ENCODE measurements around the gene CD248. TPM values are rescaled to one million over a fixed set of nuclear protein-coding genes. Genes with fewer than 3 reads are reported as not detected.

The CD248 gene
- total RNA-seq, 2 donors from 2014 or later: 22.9 to 32.4 TPM

DNA sequence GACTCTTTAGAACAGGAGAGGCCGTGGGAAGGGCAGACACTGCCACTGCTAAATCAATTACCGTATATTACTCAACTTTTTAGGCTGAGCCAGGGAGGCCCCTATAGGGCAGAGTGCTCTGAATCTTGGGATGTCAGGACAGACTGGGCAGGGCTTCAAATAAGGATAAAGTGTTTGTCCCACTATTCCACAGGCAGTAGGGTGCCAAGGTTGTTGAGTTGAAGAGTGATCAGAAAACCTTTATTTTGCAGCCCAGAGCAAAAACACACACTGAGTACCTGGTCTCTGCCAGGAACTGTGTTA, 32.2 kb upstream of the CD248 start:
- no peaks in the 10 kb centered on the region for H3K27me3 ChIP-seq (replicated peaks; ENCODE audit: insufficient read depth)
- H3K4me1 ChIP-seq (ENCODE audit: control insufficient read depth in 1 of 2, low read depth in 2 of 2): peaks cover 18 to 30% of the 10 kb centered on the region in 2 donors
- H3K4me3 ChIP-seq: no peak overlapping the region
- no peaks in the 10 kb centered on the region for H3K36me3 ChIP-seq
- ATAC-seq (ENCODE audit: insufficient number of reproducible peaks, low FRiP score, low read depth) (no peak), DNase-seq (ENCODE audit: low spot score) (no peak)
- H3K27ac ChIP-seq: no peak overlapping the region
- no peaks in the 10 kb centered on the region for H3K9me3 ChIP-seq
- TF ChIP-seq, protein P1, sequence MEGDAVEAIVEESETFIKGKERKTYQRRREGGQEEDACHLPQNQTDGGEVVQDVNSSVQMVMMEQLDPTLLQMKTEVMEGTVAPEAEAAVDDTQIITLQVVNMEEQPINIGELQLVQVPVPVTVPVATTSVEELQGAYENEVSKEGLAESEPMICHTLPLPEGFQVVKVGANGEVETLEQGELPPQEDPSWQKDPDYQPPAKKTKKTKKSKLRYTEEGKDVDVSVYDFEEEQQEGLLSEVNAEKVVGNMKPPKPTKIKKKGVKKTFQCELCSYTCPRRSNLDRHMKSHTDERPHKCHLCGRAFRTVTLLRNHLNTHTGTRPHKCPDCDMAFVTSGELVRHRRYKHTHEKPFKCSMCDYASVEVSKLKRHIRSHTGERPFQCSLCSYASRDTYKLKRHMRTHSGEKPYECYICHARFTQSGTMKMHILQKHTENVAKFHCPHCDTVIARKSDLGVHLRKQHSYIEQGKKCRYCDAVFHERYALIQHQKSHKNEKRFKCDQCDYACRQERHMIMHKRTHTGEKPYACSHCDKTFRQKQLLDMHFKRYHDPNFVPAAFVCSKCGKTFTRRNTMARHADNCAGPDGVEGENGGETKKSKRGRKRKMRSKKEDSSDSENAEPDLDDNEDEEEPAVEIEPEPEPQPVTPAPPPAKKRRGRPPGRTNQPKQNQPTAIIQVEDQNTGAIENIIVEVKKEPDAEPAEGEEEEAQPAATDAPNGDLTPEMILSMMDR (IDR thresholded peaks at IDR 0.05): no peak

DNA sequence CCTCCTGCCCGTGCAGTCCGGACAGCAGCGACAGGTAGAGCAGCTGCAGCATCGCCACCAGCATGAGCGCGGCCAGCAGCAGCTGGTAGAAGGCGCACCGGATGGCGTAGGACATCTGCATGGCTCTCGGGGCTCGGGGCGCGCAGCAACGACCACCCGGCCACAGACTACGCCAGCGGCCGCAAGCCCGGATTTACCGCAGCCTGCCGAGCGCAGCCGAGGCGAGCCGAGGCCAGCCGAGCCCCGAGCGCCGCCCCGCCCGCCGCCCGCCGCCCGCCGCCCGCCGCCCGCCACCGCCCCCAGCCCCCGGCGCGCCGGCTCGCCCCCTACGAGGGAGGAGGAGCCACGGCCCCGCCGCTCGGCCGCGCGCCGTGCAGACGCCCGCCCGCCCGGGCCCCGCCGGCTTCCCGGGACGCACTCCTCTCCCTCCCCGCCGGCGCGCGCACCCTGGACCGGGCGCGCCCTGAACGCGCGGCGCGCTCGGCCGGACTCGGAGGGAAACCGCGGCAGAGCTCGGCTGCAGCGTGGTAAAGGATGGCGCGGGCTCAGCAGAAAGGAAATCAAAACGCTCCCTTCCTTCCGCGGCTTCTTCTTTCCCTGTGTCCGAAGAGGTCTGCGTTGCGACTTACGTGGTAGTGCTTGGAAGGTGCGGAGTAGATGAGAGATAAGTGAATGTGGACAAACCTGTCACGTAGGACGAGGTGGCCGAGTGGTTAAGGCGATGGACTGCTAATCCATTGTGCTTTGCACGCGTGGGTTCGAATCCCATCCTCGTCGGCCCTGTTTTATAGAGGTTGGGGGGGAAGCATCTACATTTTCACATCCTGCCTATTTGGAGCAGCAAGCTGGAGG, 30.8 kb upstream of the CD248 start, which contains the start of gene B4GAT1:
TSS of gene B4GAT1 (minus strand) at position 205 of the 852 bp plus-strand sequence. CDS start at position 121, 84 bp downstream.
- ATAC-seq (ENCODE audit: insufficient number of reproducible peaks, low FRiP score, low read depth) (peak; percentile 72), DNase-seq (ENCODE audit: low spot score) (peak; percentile 64)
- peaks cover 25 to 41% of the 10 kb centered on the region in 2 donors for H3K4me1 ChIP-seq (ENCODE audit: control insufficient read depth in 1 of 2, low read depth in 2 of 2)
- peak within 1 kb of the TSS; percentile 84 to 87 for H3K27ac ChIP-seq
- no peaks in the 10 kb centered on the region for H3K36me3 ChIP-seq
- TF ChIP-seq, protein P1 (IDR thresholded peaks at IDR 0.05): no peak
- no peaks in the 10 kb centered on the region for H3K27me3 ChIP-seq (replicated peaks; ENCODE audit: insufficient read depth)
- H3K4me3 ChIP-seq: peak within 1 kb of the TSS; percentile 94
- no peaks in the 10 kb centered on the region for H3K9me3 ChIP-seq

DNA sequence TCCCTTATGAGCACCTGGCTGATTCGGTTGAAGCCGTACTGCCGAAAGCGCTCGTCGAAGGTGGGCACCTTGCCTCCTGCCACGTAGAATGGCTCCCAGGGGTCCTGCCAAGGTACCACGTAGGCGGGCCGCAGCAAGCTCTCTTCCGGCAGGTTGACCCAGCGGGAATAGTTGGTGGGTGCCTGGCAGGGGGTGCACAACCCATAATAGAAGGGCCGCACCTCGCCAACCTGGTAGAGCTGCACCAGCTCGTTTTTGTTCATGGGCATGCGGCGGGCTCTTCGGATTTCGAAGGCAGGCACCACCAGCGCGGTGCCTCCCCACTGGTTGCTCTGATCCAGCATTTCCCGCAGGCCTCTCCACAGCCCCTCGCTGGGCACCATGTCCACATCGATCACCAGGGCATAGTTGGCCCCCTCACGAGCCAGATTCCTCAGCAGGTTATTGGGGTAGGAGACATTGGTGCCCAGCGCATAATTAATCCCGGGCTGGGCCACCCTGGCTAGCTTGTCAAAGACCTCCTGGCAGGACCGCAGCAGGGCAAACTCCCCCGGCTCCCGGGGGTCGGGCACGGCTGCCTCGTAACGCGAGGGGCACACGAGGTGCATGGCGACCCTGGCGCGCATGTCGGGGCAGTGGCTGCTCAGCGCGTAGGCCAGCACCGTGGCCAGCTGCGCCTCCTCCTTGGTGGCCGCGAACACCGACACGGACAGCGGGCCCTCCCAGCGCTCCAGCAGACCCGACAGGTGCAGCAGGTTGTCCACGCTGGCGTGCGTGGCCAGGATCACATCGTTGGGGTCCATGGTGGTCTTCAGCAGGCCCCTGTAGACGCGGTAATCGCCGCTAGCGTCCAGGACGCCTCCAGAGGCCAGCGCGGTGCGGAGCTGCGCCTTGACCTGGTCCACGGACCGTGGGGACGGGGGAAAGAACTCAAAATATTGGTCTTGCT, 29.9 kb upstream of the CD248 start:
- H3K27me3 ChIP-seq (replicated peaks; ENCODE audit: insufficient read depth): no peaks in the 10 kb centered on the region
- peak overlapping the region; percentile 84 for H3K27ac ChIP-seq
- peaks cover under 1% of the 10 kb centered on the region for H3K36me3 ChIP-seq
- no peaks in the 10 kb centered on the region for H3K9me3 ChIP-seq
- peak overlapping the region; percentile 94 for H3K4me3 ChIP-seq
- peaks cover 25 to 41% of the 10 kb centered on the region in 2 donors for H3K4me1 ChIP-seq (ENCODE audit: control insufficient read depth in 1 of 2, low read depth in 2 of 2)
- TF ChIP-seq, protein P1 (IDR thresholded peaks at IDR 0.05): no peak
- DNase-seq (ENCODE audit: low spot score): no peak
- no peak for ATAC-seq (ENCODE audit: insufficient number of reproducible peaks, low FRiP score, low read depth)

DNA sequence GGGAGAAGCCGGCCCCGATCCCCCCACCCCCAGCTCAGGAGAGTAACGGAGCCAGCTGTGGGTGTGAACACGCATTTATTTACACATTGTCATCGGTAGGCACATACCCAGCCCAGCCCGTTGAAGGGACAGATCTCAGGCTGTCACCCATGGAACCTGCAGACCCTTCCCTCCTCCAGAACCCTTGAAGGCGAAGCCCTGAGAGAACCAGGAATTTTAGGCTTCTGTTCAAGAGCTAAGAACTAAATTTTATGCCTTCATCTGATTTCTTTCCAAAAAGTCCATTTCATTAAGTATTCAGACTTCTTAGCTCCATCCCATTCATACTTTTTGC, 28.4 kb upstream of the CD248 start:
- no peaks in the 10 kb centered on the region for H3K9me3 ChIP-seq
- peak overlapping the region; percentile 79 to 84 for H3K27ac ChIP-seq
- no peaks in the 10 kb centered on the region for H3K27me3 ChIP-seq (replicated peaks; ENCODE audit: insufficient read depth)
- peak overlapping the region; percentile 91 for H3K4me3 ChIP-seq
- H3K4me1 ChIP-seq (ENCODE audit: control insufficient read depth in 1 of 2, low read depth in 2 of 2): peaks cover 25 to 41% of the 10 kb centered on the region in 2 donors
- H3K36me3 ChIP-seq: peaks cover 14% of the 10 kb centered on the region
- DNase-seq (ENCODE audit: low spot score): no peak
- TF ChIP-seq, protein P1 (IDR thresholded peaks at IDR 0.05): no peak
- ATAC-seq (ENCODE audit: insufficient number of reproducible peaks, low FRiP score, low read depth): no peak
